ENCODE results near the gene TMEM50A.
"Not testable (repeated sequence)": the region's sequence is repeated elsewhere in the genome, so short reads cannot be mapped to it uniquely, and the experiment has no call there.

Gene TMEM50A

DNA sequence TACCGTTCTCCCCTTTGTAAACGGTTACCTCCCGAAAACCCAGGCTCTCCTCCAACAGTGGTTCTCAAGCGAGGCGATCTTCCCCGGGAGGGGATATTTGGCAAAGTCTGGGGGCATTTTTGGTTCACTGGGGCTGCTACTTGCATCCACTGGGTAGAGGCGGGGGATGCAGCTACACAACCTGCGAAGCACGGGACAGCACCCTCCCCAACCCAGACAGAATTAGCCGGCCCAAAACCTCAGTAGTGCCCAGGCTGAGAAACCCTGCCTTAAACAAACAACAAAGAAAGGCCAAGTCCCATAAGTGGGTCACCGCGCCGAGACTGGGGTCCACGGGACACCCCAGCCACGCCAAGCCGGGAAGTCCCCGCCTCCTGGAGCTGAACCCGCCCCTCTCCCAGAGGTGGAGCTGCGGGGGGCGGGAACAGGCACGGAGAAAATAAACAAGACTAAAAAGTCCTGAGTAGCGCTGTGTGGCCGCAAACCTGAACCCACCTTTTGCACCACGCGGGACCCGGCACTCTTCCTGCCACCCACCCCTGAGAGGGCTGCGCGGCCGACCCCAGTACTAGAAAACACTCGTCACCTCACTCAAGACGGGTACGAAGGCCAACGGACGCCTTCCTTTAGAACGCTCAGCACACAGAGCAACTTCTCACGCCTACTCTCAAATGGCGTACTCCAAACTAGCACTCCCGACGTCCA lies 499 bp upstream of the TMEM50A start:
- DNase-seq: not testable (repeated sequence)

GRCh38 chr1:25338986-25339385 lies 852 bp downstream of the TMEM50A start:
- DNase-seq: no peak

DNA sequence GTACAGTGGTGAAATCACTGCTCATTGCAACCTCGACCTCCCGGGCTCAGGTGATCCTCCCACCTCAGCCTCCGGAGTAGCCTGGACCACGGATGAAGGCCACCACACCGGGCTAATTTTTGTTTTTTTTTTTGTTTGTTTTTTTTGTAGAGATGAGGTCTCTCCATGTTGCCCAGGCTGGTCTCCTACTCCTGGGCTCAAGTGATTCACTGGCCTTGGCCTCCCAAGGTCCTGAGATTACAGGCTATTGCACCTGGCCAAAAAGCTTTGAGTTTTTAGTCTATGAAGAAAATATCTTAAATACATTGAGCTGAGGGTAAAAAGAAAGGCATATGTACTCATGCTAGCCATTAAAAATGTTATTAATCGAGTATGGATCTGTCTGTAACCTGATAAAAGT lies 3.6 kb downstream of the TMEM50A start:
- DNase-seq: no peak

GRCh38 chr1:25342846-25343245 lies 4.7 kb downstream of the TMEM50A start:
- no peak for DNase-seq

GRCh38 chr1:25343872-25344271 lies 5.7 kb downstream of the TMEM50A start:
- no peak for DNase-seq

- no peak for DNase-seq
Observed at GRCh38 chr1:25347556-25347955, 9.4 kb downstream of the TMEM50A start.

DNA sequence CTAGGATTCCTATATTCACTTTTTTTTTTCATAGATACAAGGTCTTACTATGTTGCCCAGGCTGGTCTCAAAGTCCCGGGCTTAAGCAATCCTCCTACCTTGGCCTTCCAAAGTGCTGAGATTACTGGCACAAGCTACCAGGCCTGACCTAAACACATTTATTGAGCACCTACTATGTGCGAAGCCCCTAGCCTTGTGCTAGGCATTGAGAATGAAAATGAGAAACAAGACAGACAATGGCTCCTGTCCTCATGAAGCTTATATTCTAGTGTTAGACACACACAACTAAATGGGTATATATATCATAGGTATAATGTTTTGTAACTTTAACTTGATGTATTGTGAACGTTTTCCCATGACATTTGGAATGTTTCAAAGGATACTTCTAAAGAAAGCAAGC lies 11.5 kb downstream of the TMEM50A start:
- DNase-seq: no peak

- no peak for DNase-seq
Observed at GRCh38 chr1:25355841-25356395, 17.8 kb downstream of the TMEM50A start.

GRCh38 chr1:25356441-25356840 lies 18.3 kb downstream of the TMEM50A start:
- no peak for DNase-seq

DNA sequence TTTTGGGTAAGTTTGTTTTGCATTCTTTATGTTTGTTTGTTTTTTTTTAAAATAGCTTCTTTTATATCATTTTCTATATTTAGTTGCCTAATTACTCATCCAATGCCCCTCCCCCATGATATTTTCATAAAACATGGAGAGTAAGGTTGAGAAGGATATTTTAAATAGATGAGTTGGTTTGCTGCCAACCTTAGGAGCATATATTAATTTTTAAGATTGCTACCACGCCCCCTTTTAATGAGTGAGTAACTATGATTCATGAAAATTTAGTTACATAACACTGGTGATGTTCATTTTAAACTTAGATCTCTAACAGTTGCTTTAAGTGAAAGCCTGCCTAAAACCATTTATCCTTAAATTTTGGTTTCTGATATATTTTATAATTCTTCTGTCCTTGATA lies 18.7 kb downstream of the TMEM50A start:
- no peak for DNase-seq

GRCh38 chr1:25360596-25361581 lies 22.8 kb downstream of the TMEM50A start:
- DNase-seq: no peak

GRCh38 chr1:25361901-25362300 lies 23.8 kb downstream of the TMEM50A start:
- DNase-seq: no peak

GRCh38 chr1:25362634-25363559 lies 24.8 kb downstream of the TMEM50A start:
- not testable (repeated sequence) for DNase-seq

- DNase-seq: peak in 1 of 2 donors; percentile 23
Observed at GRCh38 chr1:25369241-25369640, 31.1 kb downstream of the TMEM50A start.

DNA sequence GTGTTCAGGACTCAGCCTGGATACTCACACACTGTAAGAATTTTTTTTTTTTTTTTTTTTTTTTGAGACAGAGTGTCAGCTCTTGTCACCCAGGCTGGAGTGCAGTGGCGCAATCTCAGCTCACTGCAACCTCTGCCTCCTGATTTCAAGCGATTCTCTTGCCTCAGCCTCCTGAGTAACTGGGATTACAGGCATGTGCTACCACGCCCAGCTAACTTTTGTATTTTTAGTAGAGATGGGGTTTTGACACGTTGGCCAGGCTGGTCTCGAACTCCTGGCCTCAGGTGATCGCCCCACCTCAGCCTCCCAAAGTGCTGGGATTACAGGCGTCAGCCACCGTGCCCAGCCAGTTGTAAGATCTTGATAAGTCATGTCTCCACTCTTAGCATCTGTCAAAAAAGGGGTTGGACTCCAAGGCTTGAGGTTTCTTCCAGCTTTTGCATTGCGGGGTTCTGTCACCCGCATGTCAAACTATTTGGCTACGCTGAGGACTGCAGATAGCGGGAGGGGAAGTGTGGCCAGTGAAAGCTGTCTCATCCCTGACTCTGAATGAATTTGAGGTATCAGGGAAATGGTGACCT lies 31.6 kb downstream of the TMEM50A start:
- DNase-seq: peak; percentile 31 to 45

GRCh38 chr1:25371757-25372156 lies 33.6 kb downstream of the TMEM50A start:
- not testable (repeated sequence) for DNase-seq

DNA sequence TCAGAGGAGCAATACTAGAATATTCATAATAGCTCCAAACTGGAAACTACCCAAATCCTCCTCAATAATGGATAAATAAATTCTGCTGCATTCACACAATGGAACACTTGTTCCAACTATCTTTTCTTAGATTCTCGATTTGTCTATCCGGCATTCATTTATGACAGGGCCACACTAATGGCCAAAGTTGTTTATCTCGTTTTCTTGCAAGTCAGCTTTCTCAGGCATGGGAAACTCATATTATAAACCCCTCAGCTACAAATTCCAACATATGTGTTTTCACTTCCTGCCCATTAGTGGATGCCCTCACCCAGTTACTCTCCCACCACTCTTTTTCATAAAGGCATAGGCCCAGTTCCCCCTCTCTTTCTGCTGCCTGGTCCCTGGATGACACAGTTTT lies 40.2 kb downstream of the TMEM50A start:
- not testable (repeated sequence) for DNase-seq

DNA sequence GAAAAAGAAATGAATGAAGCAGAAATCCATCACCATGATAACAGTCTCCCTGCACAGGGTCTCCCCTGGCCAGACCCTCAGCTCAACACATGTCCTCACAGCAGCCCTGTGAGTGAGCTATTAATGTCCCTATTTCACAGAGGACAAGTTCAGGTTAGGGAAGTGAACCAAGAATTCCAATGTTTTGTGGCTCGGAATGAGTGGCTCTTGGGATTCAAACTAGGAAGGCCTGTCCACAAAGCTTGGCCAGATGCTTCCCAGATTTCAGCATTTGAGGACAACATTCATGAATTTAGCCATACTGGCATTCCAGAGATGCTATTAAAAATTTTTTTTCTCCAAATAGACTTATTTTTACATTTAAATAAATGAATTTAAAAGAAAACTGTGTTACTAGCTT lies 44.4 kb downstream of the TMEM50A start:
- DNase-seq: not testable (repeated sequence)

GRCh38 chr1:25383090-25383489 lies 45.0 kb downstream of the TMEM50A start:
- peak; percentile 86 to 97 for DNase-seq

DNA sequence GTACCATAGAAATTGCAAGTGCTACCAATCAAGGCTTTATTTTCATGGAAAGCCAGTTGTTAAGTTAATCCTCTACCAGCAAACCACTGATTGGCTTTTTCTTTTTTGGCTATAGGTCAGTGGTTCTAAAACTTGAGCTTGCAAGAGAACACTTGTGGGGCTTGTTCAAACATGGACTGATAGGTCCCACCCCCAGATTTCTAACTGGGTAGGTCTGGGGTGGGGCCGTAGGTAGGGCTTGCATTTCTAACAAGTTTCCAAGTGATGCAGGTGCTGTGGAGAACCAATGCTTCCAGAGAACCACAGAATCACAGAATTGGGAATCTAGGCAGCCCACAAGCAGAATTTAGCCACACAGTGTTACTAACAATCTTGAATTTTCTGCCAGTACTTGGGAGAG lies 45.7 kb downstream of the TMEM50A start:
- not testable (repeated sequence) for DNase-seq

GRCh38 chr1:25387096-25387495 lies 49.0 kb downstream of the TMEM50A start:
- DNase-seq: not testable (repeated sequence)

DNA sequence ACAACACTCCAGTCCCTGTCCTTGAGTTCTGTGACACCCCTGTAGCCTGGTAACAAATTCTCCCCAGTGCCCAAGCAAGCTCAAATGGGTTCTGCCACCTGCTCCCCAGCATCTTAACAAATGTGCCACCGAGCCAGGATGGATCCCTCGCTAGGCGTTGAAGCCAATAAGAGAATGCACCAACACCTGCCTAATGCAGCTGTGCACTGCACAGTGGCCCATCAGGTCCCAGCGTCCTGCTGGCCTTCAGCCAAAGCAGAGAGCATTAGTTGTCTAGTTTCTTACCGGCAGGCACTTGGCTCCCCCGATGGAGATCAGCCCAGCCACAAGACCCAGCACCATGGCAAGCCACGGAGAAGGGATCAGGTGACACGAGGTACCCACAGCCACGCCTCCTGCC lies 50.6 kb downstream of the TMEM50A start:
- DNase-seq: not testable (repeated sequence)
